A549 (cell line): Measurements from ENCODE around the gene AP2A2.

Source experiments
- CHD2 ChIP-seq: fragments of 150-350 bp; IDR thresholded peaks from 2 replicates; pipeline ENCODE4 v1.6.1; 2014; ENCODE audit warnings: low read length; ENCODE audit not compliant: partially characterized antibody
- CHD4 ChIP-seq: fragments of 200-600 bp; sonication (generic); IDR thresholded peaks from 2 replicates; pipeline ENCODE4 v1.6.1; 2016; ENCODE audit warnings: antibody characterized with exemption, mild to moderate bottlenecking, borderline replicate concordance
- EP300 ChIP-seq, 2 experiments: fragments of >200 bp; sonication (Bioruptor Twin); formaldehyde crosslinking; IDR thresholded peaks; 2 replicates in 1 of 2; 3 replicates in 1 of 2; pipeline ENCODE4 v1.6.1; 2016 to 2017
- GATA3 ChIP-seq: IDR thresholded peaks from 2 replicates; pipeline ENCODE4 v1.6.1; 2012; ENCODE audit warnings: borderline replicate concordance
- HOXA7 ChIP-seq: fragments of 250-450 bp; sonication (Bioruptor Pico); IDR thresholded peaks from 2 replicates; pipeline ENCODE4 v1.5.0; 2020; ENCODE audit warnings: mild to moderate bottlenecking, moderate library complexity
- JUN ChIP-seq, 2 experiments: fragments of >200 bp; sonication (Bioruptor Twin); formaldehyde crosslinking; IDR thresholded peaks; 2 replicates in 1 of 2; 3 replicates in 1 of 2; pipeline ENCODE4 v1.6.1; 2016 to 2017
- KDM1A ChIP-seq: fragments of 200-600 bp; sonication (generic); IDR thresholded peaks from 2 replicates; pipeline ENCODE4 v1.6.1; 2016; ENCODE audit warnings: low read depth, mild to moderate bottlenecking
- NFE2L2 ChIP-seq: fragments of 150-350 bp; conservative IDR thresholded peaks from 2 replicates; pipeline ENCODE4 v1.6.1; 2014; ENCODE audit warnings: low read length
- POLR2A ChIP-seq: IDR thresholded peaks from 2 replicates; pipeline ENCODE4 v1.6.1; 2012; ENCODE audit warnings: mild to moderate bottlenecking, low read length
- REST ChIP-seq: fragments of 200-600 bp; sonication (generic); IDR thresholded peaks from 2 replicates; pipeline ENCODE4 v1.6.1; 2016; ENCODE audit warnings: antibody characterized with exemption, mild to moderate bottlenecking, moderate library complexity
- TF ChIP-seq, protein P1 (sequence below): fragments of >200 bp; sonication (Bioruptor Twin); formaldehyde crosslinking; IDR thresholded peaks from 3 replicates; pipeline ENCODE4 v1.5.1; 2016

DNA sequence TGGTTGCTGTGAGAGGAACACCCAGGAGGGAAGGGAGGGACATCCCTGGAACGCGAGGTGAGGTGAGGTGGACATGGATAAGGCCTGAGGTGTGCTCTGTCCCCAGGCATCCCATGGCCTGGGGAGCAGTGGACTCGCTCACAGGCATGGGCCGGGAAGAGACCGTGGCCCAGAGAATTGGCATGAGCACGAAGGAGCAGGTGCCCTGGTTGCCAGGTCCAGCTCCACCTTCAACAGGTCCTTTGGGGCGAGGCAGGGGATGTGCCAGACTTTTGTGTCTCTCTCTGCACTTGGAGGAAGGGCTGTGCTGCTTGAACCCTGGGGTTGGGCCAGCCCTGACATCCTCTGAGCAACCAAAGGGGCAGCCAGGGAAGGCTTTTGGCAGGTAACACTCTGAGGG, 89.4 kb downstream of the AP2A2 start:
- TF ChIP-seq CHD4: no peak
- TF ChIP-seq EP300 (IDR thresholded peaks at IDR 0.05): no peak
- TF ChIP-seq GATA3: no peak
- no peak for TF ChIP-seq REST
- TF ChIP-seq, protein P1, sequence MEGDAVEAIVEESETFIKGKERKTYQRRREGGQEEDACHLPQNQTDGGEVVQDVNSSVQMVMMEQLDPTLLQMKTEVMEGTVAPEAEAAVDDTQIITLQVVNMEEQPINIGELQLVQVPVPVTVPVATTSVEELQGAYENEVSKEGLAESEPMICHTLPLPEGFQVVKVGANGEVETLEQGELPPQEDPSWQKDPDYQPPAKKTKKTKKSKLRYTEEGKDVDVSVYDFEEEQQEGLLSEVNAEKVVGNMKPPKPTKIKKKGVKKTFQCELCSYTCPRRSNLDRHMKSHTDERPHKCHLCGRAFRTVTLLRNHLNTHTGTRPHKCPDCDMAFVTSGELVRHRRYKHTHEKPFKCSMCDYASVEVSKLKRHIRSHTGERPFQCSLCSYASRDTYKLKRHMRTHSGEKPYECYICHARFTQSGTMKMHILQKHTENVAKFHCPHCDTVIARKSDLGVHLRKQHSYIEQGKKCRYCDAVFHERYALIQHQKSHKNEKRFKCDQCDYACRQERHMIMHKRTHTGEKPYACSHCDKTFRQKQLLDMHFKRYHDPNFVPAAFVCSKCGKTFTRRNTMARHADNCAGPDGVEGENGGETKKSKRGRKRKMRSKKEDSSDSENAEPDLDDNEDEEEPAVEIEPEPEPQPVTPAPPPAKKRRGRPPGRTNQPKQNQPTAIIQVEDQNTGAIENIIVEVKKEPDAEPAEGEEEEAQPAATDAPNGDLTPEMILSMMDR: no peak
- no peak for TF ChIP-seq KDM1A
- TF ChIP-seq POLR2A: no peak
- TF ChIP-seq CHD2: no peak
- TF ChIP-seq NFE2L2: no peak
- TF ChIP-seq JUN (IDR thresholded peaks at IDR 0.05): no peak
- TF ChIP-seq HOXA7 (CRISPR knock-in tag): no peak
